Activated T-cell treated with anti-CD3 and anti-CD28 coated beads, Interleukin-2, amount 50 U/mL, for 24 hours (primary cell): ENCODE data around the gene MTMR3.
"Not testable (repeated sequence)": the region's sequence is repeated elsewhere in the genome, so short reads cannot be mapped to it uniquely, and the experiment has no call there.

Experiments used
- DNase-seq: peaks from one replicate; pipeline ENCODE4 v3.0.0-alpha.2; 2020
- H3K27ac Mint-ChIP-seq: 2 replicates; pipeline ENCODE4 v1.8.0; 2020; ENCODE audit warnings: mild to moderate bottlenecking, mixed read lengths
- H3K27me3 Mint-ChIP-seq: 2 replicates; pipeline ENCODE4 v1.8.0; 2020; ENCODE audit warnings: mixed read lengths
- H3K36me3 Mint-ChIP-seq: 2 replicates; pipeline ENCODE4 v1.8.0; 2020; ENCODE audit warnings: low read depth, mixed read lengths
- H3K4me1 Mint-ChIP-seq: 2 replicates; pipeline ENCODE4 v1.8.0; 2020; ENCODE audit warnings: low read depth, mixed read lengths
- H3K4me3 Mint-ChIP-seq: 2 replicates; pipeline ENCODE4 v1.8.0; 2020; ENCODE audit warnings: mild to moderate bottlenecking, moderate library complexity, mixed read lengths
- H3K9me3 Mint-ChIP-seq: 2 replicates; pipeline ENCODE4 v1.8.0; 2020; ENCODE audit warnings: mixed read lengths

MTMR3 gene

GRCh38 chr22:29948385-29948769 lies 65.4 kb downstream of the MTMR3 start:
- no peaks in the 10 kb centered on the region for H3K36me3 Mint-ChIP-seq
- no peaks in the 10 kb centered on the region for H3K9me3 Mint-ChIP-seq
- peaks cover 64% of the 10 kb centered on the region for H3K4me1 Mint-ChIP-seq
- no peak overlapping the region for H3K4me3 Mint-ChIP-seq
- no peak for DNase-seq
- H3K27me3 Mint-ChIP-seq, result no peaks in the 10 kb centered on the region
- H3K27ac Mint-ChIP-seq, result no peak overlapping the region

GRCh38 chr22:29949872-29950271 lies 66.9 kb downstream of the MTMR3 start:
- no peak overlapping the region for H3K4me3 Mint-ChIP-seq
- DNase-seq, result no peak
- H3K27ac Mint-ChIP-seq, result no peak overlapping the region
- H3K36me3 Mint-ChIP-seq, result no peaks in the 10 kb centered on the region
- H3K9me3 Mint-ChIP-seq, result no peaks in the 10 kb centered on the region
- H3K27me3 Mint-ChIP-seq, result no peaks in the 10 kb centered on the region
- H3K4me1 Mint-ChIP-seq, result peaks cover 58% of the 10 kb centered on the region

GRCh38 chr22:29951791-29952413 lies 68.9 kb downstream of the MTMR3 start:
- Mint-ChIP-seq H3K4me3 (no peak overlapping the region), H3K4me1 (peaks cover 54% of the 10 kb centered on the region)

GRCh38 chr22:29954203-29954855 lies 71.4 kb downstream of the MTMR3 start:
- H3K27ac Mint-ChIP-seq, result no peak overlapping the region
- no peak overlapping the region for H3K4me3 Mint-ChIP-seq
- DNase-seq, result no peak
- H3K4me1 Mint-ChIP-seq, result peaks cover 41% of the 10 kb centered on the region
- no peaks in the 10 kb centered on the region for H3K27me3 Mint-ChIP-seq
- H3K9me3 Mint-ChIP-seq, result no peaks in the 10 kb centered on the region
- H3K36me3 Mint-ChIP-seq, result peaks cover 5% of the 10 kb centered on the region

More at GRCh38 chr22:29951791-29952413, 68.9 kb downstream of the MTMR3 start:
- DNase-seq, result no peak
- Mint-ChIP-seq H3K9me3 (no peaks in the 10 kb centered on the region), H3K27me3 (no peaks in the 10 kb centered on the region), H3K27ac (no peak overlapping the region), H3K36me3 (no peaks in the 10 kb centered on the region)

GRCh38 chr22:29956680-29957079 lies 73.7 kb downstream of the MTMR3 start:
- peaks cover 26% of the 10 kb centered on the region for H3K4me1 Mint-ChIP-seq
- no peak for DNase-seq
- no peak overlapping the region for H3K4me3 Mint-ChIP-seq
- no peak overlapping the region for H3K27ac Mint-ChIP-seq
- H3K9me3 Mint-ChIP-seq, result no peaks in the 10 kb centered on the region
- H3K27me3 Mint-ChIP-seq, result no peaks in the 10 kb centered on the region
- H3K36me3 Mint-ChIP-seq, result peaks cover 5% of the 10 kb centered on the region

- Mint-ChIP-seq H3K9me3 (no peaks in the 10 kb centered on the region), H3K36me3 (peaks cover 9% of the 10 kb centered on the region), H3K27ac (no peak overlapping the region), H3K4me3 (no peak overlapping the region), H3K27me3 (no peaks in the 10 kb centered on the region), H3K4me1 (peaks cover 13% of the 10 kb centered on the region)
- DNase-seq, result no peak
These were observed 75.2 kb downstream of the MTMR3 start for GRCh38 chr22:29958170-29958569.

- no peak for DNase-seq
- H3K9me3 Mint-ChIP-seq, result no peaks in the 10 kb centered on the region
- H3K4me1 Mint-ChIP-seq, result peaks cover 8% of the 10 kb centered on the region
- no peak overlapping the region for H3K4me3 Mint-ChIP-seq
- no peak overlapping the region for H3K27ac Mint-ChIP-seq
- H3K36me3 Mint-ChIP-seq, result peaks cover 8% of the 10 kb centered on the region
- H3K27me3 Mint-ChIP-seq, result no peaks in the 10 kb centered on the region
These were observed 81.8 kb downstream of the MTMR3 start for GRCh38 chr22:29964776-29965175.

GRCh38 chr22:29967461-29967860 lies 84.5 kb downstream of the MTMR3 start:
- H3K36me3 Mint-ChIP-seq, result peaks cover 15% of the 10 kb centered on the region
- no peak overlapping the region for H3K4me3 Mint-ChIP-seq
- peaks cover 7% of the 10 kb centered on the region for H3K4me1 Mint-ChIP-seq
- H3K27me3 Mint-ChIP-seq, result no peaks in the 10 kb centered on the region
- H3K9me3 Mint-ChIP-seq, result no peaks in the 10 kb centered on the region
- DNase-seq, result no peak
- no peak overlapping the region for H3K27ac Mint-ChIP-seq

GRCh38 chr22:29971607-29972006 lies 88.6 kb downstream of the MTMR3 start:
- DNase-seq, result no peak
- no peaks in the 10 kb centered on the region for H3K9me3 Mint-ChIP-seq

GRCh38 chr22:29972121-29972520 lies 89.1 kb downstream of the MTMR3 start:
- Mint-ChIP-seq H3K27ac (no peak overlapping the region), H3K36me3 (peaks cover 15% of the 10 kb centered on the region), H3K4me1 (peaks cover 5% of the 10 kb centered on the region), H3K27me3 (no peaks in the 10 kb centered on the region), H3K4me3 (no peak overlapping the region), H3K9me3 (no peaks in the 10 kb centered on the region)
- no peak for DNase-seq

More at GRCh38 chr22:29971607-29972006, 88.6 kb downstream of the MTMR3 start:
- H3K27ac Mint-ChIP-seq, result no peak overlapping the region
- peaks cover 5% of the 10 kb centered on the region for H3K4me1 Mint-ChIP-seq
- no peak overlapping the region for H3K4me3 Mint-ChIP-seq
- H3K36me3 Mint-ChIP-seq, result peaks cover 15% of the 10 kb centered on the region
- no peaks in the 10 kb centered on the region for H3K27me3 Mint-ChIP-seq

- Mint-ChIP-seq H3K9me3 (no peaks in the 10 kb centered on the region), H3K27me3 (no peaks in the 10 kb centered on the region), H3K36me3 (peaks cover 17% of the 10 kb centered on the region), H3K4me1 (peaks cover 5% of the 10 kb centered on the region), H3K27ac (no peak overlapping the region), H3K4me3 (no peak overlapping the region)
- no peak for DNase-seq
These were observed 90.3 kb downstream of the MTMR3 start for GRCh38 chr22:29973269-29973668.

- H3K27ac Mint-ChIP-seq, H3K27me3 Mint-ChIP-seq, H3K4me1 Mint-ChIP-seq, H3K4me3 Mint-ChIP-seq, H3K9me3 Mint-ChIP-seq, DNase-seq: not testable (repeated sequence)
- peaks cover 19% of the 10 kb centered on the region for H3K36me3 Mint-ChIP-seq
These were observed 90.7 kb downstream of the MTMR3 start for GRCh38 chr22:29973680-29974079.

- no peaks in the 10 kb centered on the region for H3K4me1 Mint-ChIP-seq
- H3K27me3 Mint-ChIP-seq, result no peaks in the 10 kb centered on the region
- H3K4me3 Mint-ChIP-seq, result no peak overlapping the region
- no peaks in the 10 kb centered on the region for H3K9me3 Mint-ChIP-seq
- H3K36me3 Mint-ChIP-seq, result peaks cover 33% of the 10 kb centered on the region
- no peak overlapping the region for H3K27ac Mint-ChIP-seq
- DNase-seq, result no peak
These were observed 92.5 kb downstream of the MTMR3 start for GRCh38 chr22:29975494-29975893.

- Mint-ChIP-seq H3K36me3 (peaks cover 37% of the 10 kb centered on the region), H3K27me3 (no peaks in the 10 kb centered on the region), H3K4me3 (no peak overlapping the region), H3K9me3 (no peaks in the 10 kb centered on the region), H3K27ac (no peak overlapping the region), H3K4me1 (no peaks in the 10 kb centered on the region)
- no peak for DNase-seq
These were observed 94.1 kb downstream of the MTMR3 start for GRCh38 chr22:29977107-29977506.

GRCh38 chr22:29979777-29980321 lies 96.9 kb downstream of the MTMR3 start:
- DNase-seq, result no peak
- no peaks in the 10 kb centered on the region for H3K4me1 Mint-ChIP-seq
- H3K4me3 Mint-ChIP-seq, result no peak overlapping the region
- H3K9me3 Mint-ChIP-seq, result no peaks in the 10 kb centered on the region
- H3K27ac Mint-ChIP-seq, result peak overlapping the region; percentile 28
- no peaks in the 10 kb centered on the region for H3K27me3 Mint-ChIP-seq
- H3K36me3 Mint-ChIP-seq, result peaks cover 36% of the 10 kb centered on the region
